Glomerular endothelial cell (primary cell): ENCODE data around the gene PTPRN2. TPM values are rescaled to one million over a fixed set of nuclear protein-coding genes. Genes with fewer than 3 reads are reported as not detected.
"Not testable (repeated sequence)": the region's sequence is repeated elsewhere in the genome, so short reads cannot be mapped to it uniquely, and the experiment has no call there.

Source experiments
- DNase-seq: peaks from one replicate; pipeline ENCODE4 v3.0.0-alpha.2; 2011; ENCODE audit warnings: low read depth, low spot score; ENCODE audit errors: extremely low read depth
- total RNA-seq: library from RNA; depleted of rRNA; stranded (reverse); fragments of >200 nt; gene quantifications from 2 replicates; pipeline ENCODE4 v1.2.3, GENCODE V29; 2015

Gene PTPRN2
- 10.0 and 13.0 TPM in 2 replicates for total RNA-seq

DNA sequence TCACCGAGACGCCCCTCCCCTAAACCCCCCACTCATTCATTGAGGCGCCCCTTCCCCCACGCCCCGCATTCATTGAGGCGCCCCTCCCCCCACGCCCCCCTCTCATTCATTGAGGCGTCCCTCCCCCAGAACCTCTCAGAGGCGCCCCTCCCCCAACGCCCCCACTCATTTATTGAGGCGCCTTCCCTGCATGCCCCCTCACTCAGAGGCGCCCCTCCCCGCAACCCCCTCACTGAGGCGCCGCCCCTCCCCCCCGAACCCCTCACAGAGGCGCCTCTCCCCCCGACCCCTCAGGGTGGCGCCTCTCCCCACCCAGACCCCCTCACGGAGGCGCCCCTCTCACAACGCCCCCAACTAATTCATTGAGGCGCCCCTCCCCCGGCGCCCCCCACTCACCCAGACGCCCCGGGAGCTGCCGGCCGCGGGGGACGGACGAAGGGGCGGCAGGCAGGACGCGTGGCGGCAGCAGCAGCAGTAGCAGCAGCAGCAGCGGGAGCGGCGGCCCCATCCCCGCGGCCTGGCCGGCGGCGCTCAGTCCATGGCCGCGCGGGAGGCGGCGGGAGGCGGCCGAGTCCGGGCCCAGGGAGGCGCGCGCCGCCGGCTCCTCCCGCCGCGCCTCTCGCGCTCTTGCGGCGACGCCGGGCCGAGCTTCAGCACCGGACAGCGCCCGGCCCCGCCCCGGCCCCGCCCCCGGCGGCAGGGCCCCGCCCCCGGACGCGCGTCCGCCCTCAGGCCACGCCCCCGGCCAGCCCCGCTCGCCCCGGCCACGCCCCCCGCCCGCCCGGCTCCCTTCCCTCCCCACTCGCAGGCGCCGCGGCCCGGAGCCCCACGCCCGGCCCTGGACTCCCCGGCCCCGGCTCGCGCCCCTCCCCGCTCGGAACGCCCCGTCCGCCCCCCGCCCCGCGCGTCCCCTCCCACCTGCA is at the start of gene PTPRN2:
PTPRN2 (minus strand) TSS at position 662 of the 923 bp plus-strand sequence.
- DNase-seq, result no peak

DNA sequence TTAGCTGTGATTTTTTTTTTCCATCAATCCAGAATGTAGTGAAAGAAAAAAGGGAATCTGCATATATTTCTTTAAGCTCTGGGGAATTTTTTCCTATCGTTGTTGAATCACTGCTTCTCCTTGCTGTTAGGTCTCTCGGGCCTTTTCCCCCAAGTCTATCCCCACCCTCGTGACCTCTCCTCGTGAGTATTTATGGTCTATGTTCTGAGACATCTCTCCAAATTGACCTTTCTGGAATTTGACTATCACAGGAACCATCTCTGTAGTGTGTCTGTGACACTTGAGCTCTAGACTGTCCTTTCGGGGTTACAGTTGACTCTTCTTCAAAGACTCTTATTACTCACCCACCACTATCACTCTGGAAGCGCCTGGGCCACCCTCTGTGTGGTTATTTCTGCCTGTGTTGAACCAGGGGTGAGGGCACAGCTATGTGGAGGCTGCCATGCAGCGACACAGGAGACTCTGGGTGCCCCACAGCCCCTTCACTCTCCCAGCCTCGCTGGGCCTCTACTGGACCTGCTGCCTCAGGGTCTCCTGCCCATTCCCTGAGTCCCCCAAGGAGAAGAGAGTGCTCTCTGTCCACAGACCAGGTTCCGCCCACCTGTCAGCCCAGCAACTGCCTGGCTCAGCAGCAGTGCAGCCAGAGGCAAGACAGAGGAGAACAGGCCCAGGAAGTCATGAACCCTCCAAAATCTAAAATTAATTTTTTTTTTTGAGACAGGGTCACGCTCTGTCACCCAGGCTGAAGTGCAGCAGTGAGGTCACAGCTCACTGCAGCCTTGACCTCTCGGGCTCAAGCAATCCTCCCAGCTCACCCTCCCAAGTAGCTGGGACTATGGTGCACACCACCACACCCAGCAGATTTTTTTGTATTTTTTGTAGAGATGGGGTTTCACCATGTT is 45.7 kb upstream of the PTPRN2 start:
- no peak for DNase-seq

DNA sequence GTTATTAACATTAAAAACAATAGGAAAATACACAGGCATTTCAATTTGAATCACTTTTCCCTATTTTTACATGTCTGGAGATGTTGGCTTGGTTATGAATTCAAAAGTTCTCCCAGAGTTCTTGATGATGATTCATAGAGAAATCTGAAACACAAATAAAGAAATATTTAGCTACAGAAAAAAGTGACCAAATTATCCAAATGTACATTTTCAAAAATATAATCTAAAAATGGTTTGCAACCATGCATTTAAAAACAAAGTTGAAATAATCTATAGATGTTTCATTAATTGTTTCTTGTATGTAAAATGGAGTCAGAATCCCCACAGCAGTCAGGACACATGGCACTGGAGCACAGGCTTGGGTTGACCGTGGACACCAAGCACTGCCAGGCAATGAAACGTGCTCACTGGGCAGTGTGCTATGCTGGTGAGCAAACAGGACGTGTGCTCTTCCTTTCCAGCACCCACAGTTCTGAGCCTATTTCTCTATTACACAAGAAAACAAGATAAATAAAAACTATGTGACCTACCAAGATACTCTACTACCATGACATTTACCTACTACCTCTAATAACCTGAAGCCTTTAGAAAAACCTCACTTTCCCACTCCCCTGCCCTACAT is 44.1 kb upstream of the PTPRN2 start:
- DNase-seq, result no peak

DNA sequence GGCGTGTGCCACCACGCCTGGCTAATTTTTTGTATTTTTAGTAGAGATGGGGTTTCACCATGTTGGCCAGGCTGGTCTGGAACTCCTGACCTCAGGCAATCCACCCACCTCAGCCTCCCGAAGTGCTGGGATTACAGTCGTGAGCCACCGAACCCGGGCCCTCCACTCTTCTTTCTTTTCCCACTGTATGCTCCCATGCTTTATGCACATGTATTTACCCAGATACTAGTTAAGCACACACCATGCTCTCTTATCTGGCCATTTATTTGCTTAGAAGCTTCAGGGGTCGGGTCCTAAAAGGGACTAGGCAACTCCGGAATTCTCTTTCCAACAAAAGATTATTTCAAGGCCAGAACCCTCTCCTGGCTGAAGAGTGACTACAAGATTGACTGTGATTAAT is 38.7 kb upstream of the PTPRN2 start:
- not testable (repeated sequence) for DNase-seq

DNA sequence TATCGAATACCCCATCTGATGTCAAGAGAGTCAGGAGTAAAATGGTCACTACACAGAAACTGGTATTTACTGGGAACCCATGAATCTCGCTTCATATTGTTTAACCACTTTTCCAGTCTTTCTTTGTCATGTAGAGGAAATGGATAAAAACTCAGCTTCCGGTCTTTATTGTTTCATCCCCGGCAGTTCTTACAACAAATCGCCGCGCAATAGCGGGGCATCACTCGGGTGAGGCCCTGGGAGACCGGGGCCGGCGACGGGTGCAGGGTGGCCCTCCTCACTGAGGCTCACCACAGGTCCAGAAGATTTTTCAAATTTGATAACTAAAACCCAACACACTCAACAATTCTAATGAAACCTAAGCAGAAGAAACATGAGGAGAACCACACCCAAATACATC is 35.6 kb upstream of the PTPRN2 start:
- DNase-seq, result peak; percentile 16

DNA sequence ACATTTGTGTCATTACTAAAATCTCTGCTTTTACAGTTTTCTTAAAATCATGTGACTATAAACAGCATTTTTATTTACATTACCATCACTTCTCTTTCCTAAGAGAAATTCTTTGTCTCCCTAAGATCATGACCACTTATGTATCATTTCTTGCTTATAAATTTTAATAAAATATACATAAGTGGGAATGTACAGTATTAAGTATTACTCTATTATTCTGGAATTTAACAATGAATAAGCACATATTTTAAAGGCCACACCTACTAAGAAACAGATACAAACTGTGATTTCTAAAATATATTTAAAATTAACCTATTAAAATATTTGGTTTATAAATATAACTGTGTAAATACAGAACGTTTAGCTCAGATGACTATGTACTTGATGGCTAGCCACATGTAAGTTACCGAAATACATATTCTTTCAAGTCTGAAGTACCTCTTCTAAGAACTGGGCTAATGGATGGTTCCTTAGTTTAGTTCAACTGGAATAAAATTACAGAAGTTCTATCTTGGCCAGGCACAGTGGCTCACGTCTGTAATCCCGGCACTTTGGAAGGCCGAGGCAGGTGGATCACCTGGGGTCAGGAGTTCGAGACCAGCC is 33.3 kb upstream of the PTPRN2 start:
- no peak for DNase-seq

DNA sequence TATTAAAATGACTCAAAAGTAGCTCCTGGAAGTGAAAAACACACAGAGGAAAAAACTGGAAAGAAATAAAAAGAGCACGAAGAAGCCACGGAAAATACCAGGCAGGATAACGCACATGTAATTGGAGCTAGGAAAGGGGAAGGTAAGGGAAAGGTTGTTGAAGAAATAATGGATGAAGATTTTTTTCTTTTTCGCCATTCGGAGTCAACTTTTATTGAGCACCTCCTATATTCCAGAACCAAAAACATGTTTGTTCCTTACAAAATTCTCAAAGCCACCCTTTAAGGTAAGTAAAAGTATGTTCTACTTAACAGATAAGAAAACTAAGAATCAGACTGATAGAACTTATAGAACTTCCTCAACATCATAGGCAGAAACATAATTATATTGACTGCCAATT is 32.8 kb upstream of the PTPRN2 start:
- DNase-seq, result no peak

DNA sequence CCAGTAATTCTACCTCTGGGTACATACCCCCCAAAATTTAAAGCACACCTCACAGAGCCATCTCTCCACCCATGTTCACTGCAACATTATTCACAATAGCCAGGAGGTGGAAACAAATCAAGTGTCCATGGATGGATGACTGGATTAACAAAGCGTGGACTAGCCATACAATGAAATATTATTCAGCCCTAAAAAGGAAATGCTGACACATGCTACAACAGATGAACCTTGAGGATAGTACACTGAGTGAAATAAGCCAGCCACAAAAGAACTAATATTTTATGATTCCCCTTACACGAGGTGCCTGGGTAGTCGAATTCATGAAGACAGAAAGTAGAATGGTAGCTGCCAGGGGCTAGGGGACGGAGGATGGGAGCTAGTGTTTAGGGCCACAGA is 31.1 kb upstream of the PTPRN2 start:
- DNase-seq, result no peak

DNA sequence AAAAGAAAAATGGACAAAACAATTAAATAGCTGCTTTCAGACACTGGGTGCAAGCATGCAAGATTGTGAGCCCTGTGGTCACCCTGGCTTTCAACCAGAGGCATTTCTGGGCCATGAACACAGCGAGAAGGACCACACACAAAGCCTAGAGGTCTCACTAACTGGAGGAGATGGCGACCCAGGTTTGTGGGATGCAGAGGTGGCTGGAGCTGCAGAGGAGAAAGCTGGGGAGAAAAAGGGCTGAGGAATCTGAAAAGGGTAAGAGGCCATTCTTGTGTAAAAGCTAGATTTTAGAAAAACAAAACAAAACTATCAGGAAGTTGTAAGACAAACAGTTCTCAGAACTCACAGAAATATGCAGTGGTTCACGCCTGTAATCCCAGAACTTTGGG is 30.1 kb upstream of the PTPRN2 start:
- DNase-seq, result no peak

DNA sequence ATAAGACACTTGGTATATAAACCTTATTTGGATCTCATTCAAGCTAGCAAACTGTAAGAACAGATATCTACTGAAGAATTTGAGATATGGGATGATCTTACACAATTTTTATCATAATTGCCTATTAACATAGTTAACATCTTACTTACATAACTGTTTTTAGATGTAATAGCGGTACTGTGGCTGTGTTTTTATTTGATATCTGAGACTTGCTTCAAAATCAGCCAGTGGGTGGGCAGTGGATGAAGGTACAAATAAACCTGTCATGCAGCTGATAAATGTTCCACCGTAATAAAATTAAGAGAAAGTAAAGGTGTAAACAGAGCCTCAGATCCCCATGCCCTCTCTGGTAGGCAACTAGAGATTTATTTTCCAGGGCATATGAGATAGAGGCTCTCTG is 28.4 kb upstream of the PTPRN2 start:
- no peak for DNase-seq

DNA sequence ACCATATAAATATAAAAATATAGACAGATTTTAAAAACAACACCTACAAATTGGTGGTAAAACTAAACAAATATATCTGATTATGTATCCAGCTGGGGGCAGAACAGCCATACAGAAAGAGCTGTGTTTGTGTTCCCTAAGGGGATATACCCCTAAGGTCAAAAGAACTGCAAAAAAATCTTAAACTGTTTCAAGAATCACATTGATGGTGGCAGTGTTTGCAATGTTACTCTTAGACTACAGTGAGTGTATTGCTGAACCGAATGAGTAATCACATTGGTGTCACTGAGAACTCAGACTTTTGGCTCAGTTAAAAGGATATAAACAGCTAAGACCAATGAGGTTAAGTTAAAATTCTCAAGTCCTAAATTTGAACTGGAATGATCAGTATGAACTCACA is 27.1 kb upstream of the PTPRN2 start:
- DNase-seq, result no peak

DNA sequence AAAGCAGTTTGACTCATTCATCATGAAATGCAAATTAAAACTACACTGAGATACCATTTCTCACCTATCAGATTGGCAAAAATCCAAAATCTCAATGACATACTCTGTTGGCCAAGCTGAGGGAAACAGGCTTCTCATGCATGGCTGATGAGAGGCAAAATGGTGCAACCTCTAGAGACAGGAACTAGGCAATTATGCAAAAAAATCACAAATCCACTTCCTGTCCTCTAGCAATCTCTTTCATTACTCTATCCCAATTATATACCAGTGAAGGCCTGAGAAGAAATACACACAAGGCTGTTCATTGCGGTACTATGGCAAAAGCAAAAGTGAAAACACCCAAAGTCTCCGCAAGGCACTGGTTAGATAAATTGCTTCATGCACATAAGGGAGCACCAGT is 25.9 kb upstream of the PTPRN2 start:
- no peak for DNase-seq

DNA sequence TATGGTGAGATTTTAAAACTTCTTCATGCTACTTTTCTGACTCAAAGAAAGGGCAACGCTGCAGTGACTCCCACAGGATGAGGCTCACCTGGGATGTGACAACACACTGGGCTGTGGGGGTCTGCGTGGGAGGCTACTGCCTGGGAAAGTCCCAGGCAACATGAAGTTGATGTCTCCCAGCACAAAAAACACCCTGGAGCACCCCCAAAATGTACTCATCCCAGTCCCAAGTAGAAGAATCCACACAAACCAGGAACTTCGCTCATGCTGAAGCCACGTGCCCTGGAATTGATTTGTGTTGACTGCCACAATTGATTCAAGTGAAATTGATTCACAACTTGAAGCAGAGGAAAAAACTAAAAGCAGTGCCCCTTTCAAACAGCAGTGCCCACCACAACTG is 24.9 kb upstream of the PTPRN2 start:
- DNase-seq, result no peak

DNA sequence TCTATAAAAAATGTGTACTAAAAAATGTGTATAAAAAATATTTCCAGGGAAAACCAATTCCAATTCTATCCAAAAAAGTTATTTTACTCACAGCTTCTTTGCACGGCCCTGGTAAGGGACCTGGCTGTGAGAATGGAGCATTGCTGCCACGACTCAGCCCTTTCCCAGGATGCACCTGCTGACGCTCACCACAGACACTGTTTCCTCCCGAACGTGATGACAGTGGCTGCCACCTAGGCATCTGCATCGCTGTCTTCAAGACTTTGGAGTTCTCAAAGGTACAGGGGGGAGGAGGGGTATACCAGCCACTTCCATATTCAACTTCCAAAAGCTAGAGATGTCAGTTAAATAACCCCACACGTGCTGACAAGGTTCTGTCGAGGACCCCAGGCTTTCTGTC is 23.9 kb upstream of the PTPRN2 start:
- no peak for DNase-seq

DNA sequence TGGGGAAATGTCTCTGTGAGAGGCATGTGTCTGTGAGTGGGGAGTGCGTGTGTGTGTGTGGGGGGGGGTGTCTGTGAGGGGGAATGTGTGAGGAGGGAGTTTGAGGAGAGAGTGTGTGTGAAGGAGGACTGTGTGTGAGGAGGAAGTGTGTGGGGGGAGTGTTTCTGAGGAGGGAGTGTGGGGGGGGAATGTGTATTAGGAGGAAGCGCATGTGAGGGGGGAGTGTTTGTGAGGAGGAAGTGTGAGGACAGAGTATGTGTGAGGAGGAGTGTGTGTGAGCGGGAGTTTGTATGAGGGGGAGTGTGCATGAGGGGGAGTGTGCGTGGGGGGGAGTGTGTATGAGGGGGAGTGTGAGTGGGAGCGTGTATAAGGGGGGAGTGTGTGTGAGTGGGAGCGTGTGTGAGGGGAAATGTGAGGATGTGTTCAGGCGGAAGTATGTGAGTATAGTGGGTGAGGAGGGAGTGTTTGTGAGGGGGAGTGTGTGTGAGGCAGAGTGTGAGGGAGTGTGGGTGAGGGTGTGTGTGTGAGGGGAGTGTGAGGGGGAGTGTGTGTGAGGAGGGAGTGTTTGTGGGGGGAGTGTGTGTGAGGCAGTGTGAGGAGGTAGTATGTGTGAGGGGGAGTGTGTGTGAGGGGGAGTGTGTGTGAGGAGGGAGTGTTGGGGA is 21.8 kb upstream of the PTPRN2 start:
- no peak for DNase-seq

DNA sequence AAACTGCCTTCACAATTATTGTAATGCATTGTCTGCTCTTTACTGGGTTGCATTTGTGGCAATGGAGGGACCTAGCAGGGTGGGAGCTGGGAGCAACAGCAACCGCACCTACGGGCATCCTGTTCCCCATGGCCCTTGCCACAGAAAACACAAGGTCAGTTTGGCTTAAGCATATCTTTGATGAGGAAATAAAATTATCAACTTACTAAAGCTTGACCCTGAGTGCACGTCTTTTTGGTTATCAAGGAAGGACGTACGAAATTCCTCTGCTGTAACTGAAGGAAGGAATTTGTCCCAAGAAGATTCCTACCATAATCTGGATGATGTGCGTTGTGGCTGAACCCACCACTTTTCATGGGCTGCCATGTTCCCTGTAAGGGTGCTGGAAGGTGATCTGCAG is 19.9 kb upstream of the PTPRN2 start:
- no peak for DNase-seq

DNA sequence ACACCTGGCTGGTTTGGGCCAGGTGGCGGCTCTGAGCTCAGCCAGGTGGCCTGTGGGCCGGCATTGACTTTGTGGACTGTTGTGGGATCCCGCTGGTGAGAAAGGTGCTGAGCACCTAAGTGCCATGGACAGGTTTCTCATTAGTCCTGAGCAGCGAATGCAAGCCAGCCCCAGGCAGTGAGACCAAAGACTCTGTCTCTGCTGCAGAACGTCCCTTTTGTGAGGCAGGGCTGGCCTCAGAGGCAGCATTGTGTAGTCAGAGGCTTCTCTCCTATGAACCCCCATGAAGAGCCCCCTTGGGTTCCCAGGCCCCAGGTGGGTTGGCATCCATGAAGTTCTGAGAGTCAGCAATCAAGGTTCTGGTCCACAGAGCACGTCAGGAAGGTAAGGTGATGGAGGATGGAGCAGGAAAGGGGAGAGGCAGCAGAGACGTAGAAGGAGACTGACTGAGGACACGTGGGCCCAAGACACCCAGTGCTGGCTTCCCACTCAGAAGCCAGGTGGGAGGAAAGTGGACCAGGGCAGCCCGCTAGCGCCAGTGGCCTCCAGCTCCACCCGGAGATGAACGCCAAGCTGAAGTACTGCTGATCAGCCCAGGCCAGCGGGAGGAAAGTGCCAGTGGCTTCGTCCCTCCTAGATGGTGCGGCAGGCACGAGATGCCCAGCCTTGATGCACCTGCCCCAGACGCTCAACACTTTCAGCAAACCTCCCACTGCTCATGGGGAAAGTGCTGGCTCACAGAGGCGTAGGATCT is 19.2 kb upstream of the PTPRN2 start:
- DNase-seq, result no peak

DNA sequence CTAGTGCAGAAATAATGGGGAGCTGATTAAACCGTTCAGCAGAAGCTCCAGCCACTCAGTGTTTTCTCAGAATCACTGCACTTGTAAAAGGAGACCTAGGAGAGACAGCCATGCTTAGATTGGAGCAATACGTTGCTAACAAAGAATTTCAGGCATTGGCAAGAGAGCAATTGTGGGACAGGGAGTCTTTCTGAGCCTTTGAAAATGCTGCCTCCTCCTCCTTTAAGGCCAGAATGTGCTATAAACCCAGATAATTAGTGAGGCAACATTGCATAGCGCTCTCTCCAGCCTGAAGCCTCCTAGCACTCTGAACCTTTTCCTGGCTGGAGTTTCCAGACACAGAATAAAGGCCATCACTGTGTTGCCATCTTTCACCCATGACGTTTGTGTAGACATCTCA is 18.5 kb upstream of the PTPRN2 start:
- DNase-seq, result no peak
